Stomach smooth muscle (tissue), 2 donors: Measurements from ENCODE around the gene SPRY4.

Source experiments
- H3K27ac ChIP-seq: one replicate; pipeline ENCODE4 v1.7.0; 2013; ENCODE audit warnings: mild to moderate bottlenecking, low read length, inconsistent platforms
- H3K27me3 ChIP-seq, 2 donors: one replicate each; pipeline ENCODE4 v1.7.0; 2013; ENCODE audit warnings: low read length in 2 of 2; ENCODE audit not compliant: insufficient read depth in 2 of 2, control insufficient read depth in 1 of 2
- H3K36me3 ChIP-seq, 2 donors: one replicate each; pipeline ENCODE4 v1.7.0; 2013; ENCODE audit warnings: low read length in 2 of 2; ENCODE audit not compliant: control insufficient read depth in 2 of 2, insufficient read depth in 2 of 2
- H3K4me1 ChIP-seq: one replicate; pipeline ENCODE4 v1.7.0; 2013; ENCODE audit warnings: low read length; ENCODE audit not compliant: control insufficient read depth, insufficient read depth
- H3K4me3 ChIP-seq, 2 donors: one replicate each; pipeline ENCODE4 v1.7.0; 2013; ENCODE audit warnings: low read length in 2 of 2
- H3K9ac ChIP-seq, 2 donors: one replicate each; pipeline ENCODE4 v1.7.0; 2013; ENCODE audit warnings: low read length in 2 of 2, mild to moderate bottlenecking in 1 of 2
- H3K9me3 ChIP-seq, 2 donors: one replicate each; pipeline ENCODE4 v1.7.0; 2013; ENCODE audit warnings: low read length in 2 of 2; ENCODE audit not compliant: control insufficient read depth in 2 of 2
- donor health status: healthy.
- donor health status: Pancreatic carcinoma.

The SPRY4 gene

GRCh38 chr5:142315096-142315900, 9.5 kb downstream of the SPRY4 start:
- Histone ChIP-seq H3K9me3 (no peaks in the 10 kb centered on the region), H3K4me3 (no peak overlapping the region), H3K4me1 (peaks cover 31% of the 10 kb centered on the region), H3K36me3 (peaks cover 0 to 4% of the 10 kb centered on the region in 2 donors), H3K27ac (no peak overlapping the region), H3K9ac (no peak overlapping the region), H3K27me3 (no peaks in the 10 kb centered on the region)

GRCh38 chr5:142314606-142315005, 10.2 kb downstream of the SPRY4 start:
- Histone ChIP-seq H3K9me3 (no peaks in the 10 kb centered on the region), H3K4me1 (peaks cover 27% of the 10 kb centered on the region), H3K27ac (no peak overlapping the region), H3K4me3 (no peak overlapping the region), H3K9ac (no peak overlapping the region), H3K36me3 (peaks cover 0 to 4% of the 10 kb centered on the region in 2 donors), H3K27me3 (no peaks in the 10 kb centered on the region)

- Histone ChIP-seq H3K9me3 (no peaks in the 10 kb centered on the region), H3K4me3 (peak overlapping the region in 1 of 2 donors; percentile 3), H3K27me3 (no peaks in the 10 kb centered on the region), H3K27ac (no peak overlapping the region), H3K36me3 (peaks cover 0 to 4% of the 10 kb centered on the region in 2 donors), H3K4me1 (peaks cover 27% of the 10 kb centered on the region), H3K9ac (no peak overlapping the region)
These were observed 10.7 kb downstream of the SPRY4 start for GRCh38 chr5:142314109-142314508.

GRCh38 chr5:142313682-142314081, 11.1 kb downstream of the SPRY4 start:
- Histone ChIP-seq H3K4me1 (peaks cover 27% of the 10 kb centered on the region), H3K9ac (no peak overlapping the region), H3K36me3 (peaks cover 0 to 4% of the 10 kb centered on the region in 2 donors), H3K27ac (no peak overlapping the region), H3K4me3 (peak overlapping the region in 1 of 2 donors; percentile 3), H3K27me3 (no peaks in the 10 kb centered on the region), H3K9me3 (no peaks in the 10 kb centered on the region)

GRCh38 chr5:142313275-142313674, 11.5 kb downstream of the SPRY4 start:
- peaks cover 0 to 4% of the 10 kb centered on the region in 2 donors for H3K36me3 ChIP-seq
- peaks cover 27% of the 10 kb centered on the region for H3K4me1 ChIP-seq
- H3K27ac ChIP-seq = no peak overlapping the region
- no peak overlapping the region for H3K4me3 ChIP-seq
- no peak overlapping the region for H3K9ac ChIP-seq
- H3K9me3 ChIP-seq = no peaks in the 10 kb centered on the region
- no peaks in the 10 kb centered on the region for H3K27me3 ChIP-seq

- H3K27ac ChIP-seq = no peak overlapping the region
- H3K4me3 ChIP-seq = no peak overlapping the region
- H3K36me3 ChIP-seq = peaks cover 0 to 4% of the 10 kb centered on the region in 2 donors
- H3K4me1 ChIP-seq = peaks cover 27% of the 10 kb centered on the region
- H3K9me3 ChIP-seq = no peaks in the 10 kb centered on the region
- H3K9ac ChIP-seq = no peak overlapping the region
- H3K27me3 ChIP-seq = no peaks in the 10 kb centered on the region
These were observed 12.4 kb downstream of the SPRY4 start for GRCh38 chr5:142312399-142312798.

- Histone ChIP-seq H3K9me3 (no peaks in the 10 kb centered on the region), H3K4me1 (peaks cover 21% of the 10 kb centered on the region), H3K36me3 (peaks cover 0 to 4% of the 10 kb centered on the region in 2 donors), H3K4me3 (no peak overlapping the region), H3K9ac (no peak overlapping the region), H3K27me3 (no peaks in the 10 kb centered on the region), H3K27ac (no peak overlapping the region)
These were observed 13.1 kb downstream of the SPRY4 start for GRCh38 chr5:142311725-142312124.

GRCh38 chr5:142310803-142311202, 14.0 kb downstream of the SPRY4 start:
- Histone ChIP-seq H3K27me3 (no peaks in the 10 kb centered on the region), H3K4me1 (peaks cover 17% of the 10 kb centered on the region), H3K27ac (no peak overlapping the region), H3K9me3 (no peaks in the 10 kb centered on the region), H3K9ac (no peak overlapping the region), H3K36me3 (peaks cover 0 to 4% of the 10 kb centered on the region in 2 donors), H3K4me3 (no peak overlapping the region)

- H3K4me1 ChIP-seq = peaks cover 10% of the 10 kb centered on the region
- H3K27me3 ChIP-seq = no peaks in the 10 kb centered on the region
- peaks cover 0 to 4% of the 10 kb centered on the region in 2 donors for H3K36me3 ChIP-seq
- no peak overlapping the region for H3K9ac ChIP-seq
- H3K27ac ChIP-seq = no peak overlapping the region
- no peak overlapping the region for H3K4me3 ChIP-seq
- no peaks in the 10 kb centered on the region for H3K9me3 ChIP-seq
These were observed 15.0 kb downstream of the SPRY4 start for GRCh38 chr5:142309747-142310318.

GRCh38 chr5:142308358-142308757, 16.5 kb downstream of the SPRY4 start:
- Histone ChIP-seq H3K36me3 (peaks cover 0 to 4% of the 10 kb centered on the region in 2 donors), H3K9me3 (no peaks in the 10 kb centered on the region), H3K4me3 (no peak overlapping the region), H3K27me3 (no peaks in the 10 kb centered on the region), H3K9ac (no peak overlapping the region), H3K4me1 (peaks cover 1% of the 10 kb centered on the region), H3K27ac (no peak overlapping the region)
